ENCODE measurements around the gene CLASRP.

The CLASRP gene

GRCh38 chr19:45023048-45023447 lies 15.8 kb upstream of the CLASRP start:
- DNase-seq, result no peak

DNA sequence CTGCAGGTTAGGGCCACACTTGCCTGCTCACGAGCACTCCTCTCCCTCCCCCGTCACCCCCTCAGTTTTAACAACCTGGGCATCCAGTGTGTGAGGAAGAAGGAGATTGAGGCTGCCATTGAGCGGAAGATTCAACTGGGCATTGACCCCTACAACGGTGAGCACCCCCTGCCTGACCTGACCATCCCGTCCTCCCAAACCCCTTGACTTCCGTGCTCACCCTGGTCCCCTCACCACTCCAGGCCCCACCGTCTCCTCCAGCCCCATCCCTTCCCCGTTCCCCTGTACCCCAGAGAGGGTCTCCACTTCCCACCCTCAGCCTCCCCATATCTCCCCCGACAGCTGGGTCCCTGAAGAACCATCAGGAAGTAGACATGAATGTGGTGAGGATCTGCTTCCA lies 13.6 kb upstream of the CLASRP start:
- DNase-seq, result no peak

DNA sequence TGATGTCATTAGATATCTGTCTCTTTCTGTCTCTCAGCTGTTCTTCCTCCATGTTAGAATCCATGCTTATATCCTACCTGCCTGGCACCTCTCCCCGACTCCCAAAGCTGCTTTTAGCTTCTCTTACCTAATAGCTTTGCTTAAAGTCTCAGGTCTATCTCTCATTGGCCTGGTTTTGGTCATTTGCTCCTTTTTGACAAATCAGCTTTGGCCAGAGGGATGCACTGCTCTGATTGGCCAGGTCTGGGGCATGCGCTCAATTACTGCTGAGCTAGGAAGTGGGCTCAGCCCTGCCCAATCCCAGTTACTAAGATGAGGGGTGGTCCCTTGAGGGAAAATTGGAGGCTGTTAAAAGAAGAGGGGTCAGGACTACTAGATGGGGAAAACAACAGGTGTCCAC lies 11.5 kb upstream of the CLASRP start:
- no peak for DNase-seq

GRCh38 chr19:45030825-45031224 lies 8.0 kb upstream of the CLASRP start:
- no peak for DNase-seq

- DNase-seq, result no peak
These were observed 6.4 kb upstream of the CLASRP start for GRCh38 chr19:45032421-45032820.

- DNase-seq, result no peak
These were observed 3.1 kb upstream of the CLASRP start for GRCh38 chr19:45035755-45036154.

DNA sequence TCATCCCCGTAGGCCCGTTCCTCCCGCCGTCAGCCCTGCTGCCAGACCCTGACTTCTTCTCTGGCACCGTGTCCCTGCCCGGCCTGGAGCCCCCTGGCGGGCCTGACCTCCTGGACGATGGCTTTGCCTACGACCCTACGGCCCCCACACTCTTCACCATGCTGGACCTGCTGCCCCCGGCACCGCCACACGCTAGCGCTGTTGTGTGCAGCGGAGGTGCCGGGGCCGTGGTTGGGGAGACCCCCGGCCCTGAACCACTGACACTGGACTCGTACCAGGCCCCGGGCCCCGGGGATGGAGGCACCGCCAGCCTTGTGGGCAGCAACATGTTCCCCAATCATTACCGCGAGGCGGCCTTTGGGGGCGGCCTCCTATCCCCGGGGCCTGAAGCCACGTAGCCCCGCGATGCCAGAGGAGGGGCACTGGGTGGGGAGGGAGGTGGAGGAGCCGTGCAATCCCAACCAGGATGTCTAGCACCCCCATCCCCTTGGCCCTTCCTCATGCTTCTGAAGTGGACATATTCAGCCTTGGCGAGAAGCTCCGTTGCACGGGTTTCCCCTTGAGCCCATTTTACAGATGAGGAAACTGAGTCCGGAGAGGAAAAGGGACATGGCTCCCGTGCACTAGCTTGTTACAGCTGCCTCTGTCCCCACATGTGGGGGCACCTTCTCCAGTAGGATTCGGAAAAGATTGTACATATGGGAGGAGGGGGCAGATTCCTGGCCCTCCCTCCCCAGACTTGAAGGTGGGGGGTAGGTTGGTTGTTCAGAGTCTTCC lies 1.3 kb upstream of the CLASRP start:
- no peak for DNase-seq

DNA sequence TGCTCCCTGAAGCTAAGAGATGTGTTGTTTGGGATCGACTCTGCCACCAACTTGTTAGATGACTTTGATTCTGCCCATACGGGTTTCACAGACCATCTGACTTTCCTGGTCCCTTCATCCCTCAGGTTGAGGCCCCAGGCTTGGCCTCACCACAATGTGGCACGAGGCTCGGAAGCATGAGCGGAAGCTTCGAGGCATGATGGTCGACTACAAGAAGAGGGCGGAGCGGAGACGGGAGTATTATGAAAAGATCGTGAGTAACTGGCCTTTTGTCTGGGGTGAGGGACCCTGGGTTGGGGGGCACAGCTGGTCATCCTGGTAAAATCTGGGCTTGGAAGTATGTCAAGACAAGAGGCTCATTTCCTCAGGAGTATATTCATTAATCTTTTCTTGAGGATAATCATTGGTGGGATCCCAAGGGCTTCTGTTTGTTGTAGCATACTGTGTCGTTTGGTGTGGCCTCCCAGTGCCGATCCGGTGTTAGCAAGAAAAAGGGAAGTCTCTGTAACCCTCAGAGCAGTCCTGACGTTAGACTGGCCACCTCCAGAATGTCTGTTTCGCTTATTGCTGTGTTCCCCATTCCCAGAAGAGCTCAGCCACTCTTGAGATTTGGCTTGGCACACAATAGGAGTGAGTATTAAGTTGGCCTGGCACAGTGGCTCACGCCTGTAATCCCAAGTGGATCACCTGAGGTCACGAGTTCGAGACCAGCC lies 1.4 kb downstream of the CLASRP start:
- DNase-seq, result no peak

DNA sequence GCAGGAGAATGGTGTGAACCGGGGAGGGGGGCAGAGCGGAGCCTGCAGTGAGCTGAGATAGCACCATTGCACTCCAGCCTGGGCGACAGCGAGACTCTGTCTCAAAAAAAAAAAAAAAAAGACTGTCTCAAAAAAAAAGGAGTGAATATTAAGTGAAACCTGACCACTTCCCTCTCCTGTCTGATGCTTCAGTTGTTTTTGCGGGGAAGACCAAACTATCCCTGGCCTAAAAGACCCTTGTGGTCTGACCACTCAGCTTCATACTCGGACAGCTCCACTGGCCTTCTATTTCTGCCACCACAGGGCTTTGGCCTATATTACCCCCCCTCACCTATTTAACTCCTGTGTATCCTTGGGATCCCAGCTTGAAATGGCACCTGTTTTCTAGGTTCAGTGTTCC lies 2.3 kb downstream of the CLASRP start:
- no peak for DNase-seq

DNA sequence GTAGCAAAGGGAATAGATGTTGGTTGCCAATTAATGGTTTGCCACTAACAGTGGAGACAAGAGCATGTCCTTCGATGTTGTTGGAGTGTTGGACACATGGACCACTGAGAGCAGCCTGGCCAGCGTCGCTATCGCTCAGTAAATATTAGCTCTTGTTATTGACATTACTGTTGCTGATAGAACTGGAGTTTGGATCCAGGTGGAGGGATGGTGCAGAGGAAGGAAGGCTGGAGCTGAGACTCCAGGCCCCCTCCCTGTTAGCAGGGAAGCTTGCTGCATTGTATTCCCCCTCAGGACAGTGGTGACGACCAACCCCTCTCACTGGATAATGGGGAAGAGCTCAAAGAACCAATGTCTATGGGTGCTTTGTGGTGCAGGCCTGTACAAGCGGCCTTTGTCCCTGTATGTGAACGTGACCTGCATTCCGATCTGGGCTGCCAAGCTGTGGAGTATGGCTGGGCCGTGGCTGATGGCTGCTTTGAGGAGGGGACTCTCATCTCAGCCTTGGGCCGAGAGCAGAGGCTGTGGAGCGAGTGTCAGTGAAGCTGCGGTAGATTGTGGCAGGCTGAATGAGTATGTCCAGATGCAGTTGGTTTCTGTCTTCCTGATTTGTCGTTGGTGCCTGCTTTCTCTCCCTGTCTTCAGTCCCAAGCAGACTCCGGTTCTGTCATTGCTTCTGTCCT lies 7.0 kb downstream of the CLASRP start:
- DNase-seq, result no peak

DNA sequence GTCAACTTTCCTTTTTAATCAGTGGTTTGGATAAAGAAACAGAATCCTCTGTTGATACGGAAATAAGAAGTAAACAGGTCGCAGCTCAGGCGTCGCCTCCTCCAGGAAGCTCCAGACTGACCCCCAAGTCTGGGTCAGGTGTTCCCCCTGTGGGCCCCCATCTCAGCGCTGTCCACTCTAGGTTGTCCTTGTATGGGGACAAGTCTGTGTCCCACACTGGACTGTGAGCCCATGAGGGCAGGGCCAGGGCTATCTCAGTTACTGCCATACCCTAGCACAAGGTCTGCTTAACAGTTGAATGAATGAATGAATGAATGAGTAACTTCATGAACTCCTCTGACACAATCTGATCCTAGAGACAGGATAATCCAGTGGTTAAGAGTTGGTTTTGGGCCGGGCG lies 7.5 kb downstream of the CLASRP start:
- DNase-seq, result no peak

DNA sequence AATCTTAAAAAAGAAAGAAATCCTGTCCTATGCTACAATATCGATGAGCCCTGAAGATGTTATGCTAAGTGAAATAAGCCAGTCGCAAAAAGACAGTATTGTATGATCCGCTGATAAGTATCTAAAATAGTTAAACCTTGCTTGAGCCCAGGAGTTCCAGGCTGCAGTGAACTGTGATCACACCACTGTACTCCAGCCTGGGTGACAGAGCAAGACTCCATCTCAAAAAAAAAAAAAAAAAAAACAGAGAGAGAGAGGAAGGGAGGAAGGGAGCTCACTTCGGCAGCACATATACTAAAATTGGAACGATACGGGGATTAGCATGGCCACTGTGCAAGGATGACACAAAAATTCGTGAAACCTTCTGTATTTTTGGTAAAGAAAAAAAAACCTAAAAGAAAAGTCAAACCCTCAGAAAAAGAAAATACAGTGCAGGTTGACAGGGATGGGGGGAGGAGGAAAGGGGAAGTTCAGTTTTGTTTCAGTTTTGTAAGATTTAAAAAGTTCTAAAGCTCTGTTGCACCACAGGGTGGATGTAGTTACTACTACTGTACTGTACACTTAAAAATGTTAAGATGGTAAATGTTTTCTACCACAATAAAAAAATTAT lies 8.4 kb downstream of the CLASRP start:
- no peak for DNase-seq

DNA sequence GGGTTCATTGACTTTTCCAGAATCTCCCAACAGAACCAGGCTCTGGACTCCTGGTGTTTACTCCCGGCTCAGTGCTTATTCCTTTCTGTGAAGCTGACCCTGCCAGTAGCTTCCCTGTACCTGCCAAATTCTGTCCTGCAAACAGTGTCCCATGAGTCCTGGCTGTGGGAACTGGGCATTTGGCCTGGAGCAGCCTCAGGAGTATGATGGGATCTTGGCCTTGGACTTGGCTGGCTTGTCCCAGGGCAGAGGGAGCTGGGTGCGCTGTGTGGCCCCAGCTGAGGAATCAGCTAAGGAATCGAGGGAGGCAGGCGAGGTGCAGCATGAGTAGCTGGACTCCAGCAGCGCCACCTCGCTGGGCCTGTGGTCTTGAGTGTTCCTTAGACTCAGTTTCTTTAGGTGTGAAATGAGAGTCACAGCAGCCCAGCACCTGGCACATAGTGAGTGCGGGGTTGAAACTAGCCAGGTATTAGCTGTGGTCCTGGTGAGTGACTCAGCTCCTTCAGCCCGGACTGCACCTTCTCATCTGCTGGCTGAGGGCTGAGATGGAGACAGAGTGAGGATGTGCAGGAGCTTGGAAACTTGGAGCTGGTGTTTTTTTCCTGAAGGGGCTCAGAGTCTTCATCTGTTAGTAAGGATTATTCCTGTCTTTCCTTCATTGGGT lies 10.4 kb downstream of the CLASRP start:
- no peak for DNase-seq

- no peak for DNase-seq
These were observed 11.2 kb downstream of the CLASRP start for GRCh38 chr19:45050036-45050435.

GRCh38 chr19:45051929-45052579 lies 13.2 kb downstream of the CLASRP start:
- no peak for DNase-seq

GRCh38 chr19:45056831-45057230 lies 18.0 kb downstream of the CLASRP start:
- no peak for DNase-seq

DNA sequence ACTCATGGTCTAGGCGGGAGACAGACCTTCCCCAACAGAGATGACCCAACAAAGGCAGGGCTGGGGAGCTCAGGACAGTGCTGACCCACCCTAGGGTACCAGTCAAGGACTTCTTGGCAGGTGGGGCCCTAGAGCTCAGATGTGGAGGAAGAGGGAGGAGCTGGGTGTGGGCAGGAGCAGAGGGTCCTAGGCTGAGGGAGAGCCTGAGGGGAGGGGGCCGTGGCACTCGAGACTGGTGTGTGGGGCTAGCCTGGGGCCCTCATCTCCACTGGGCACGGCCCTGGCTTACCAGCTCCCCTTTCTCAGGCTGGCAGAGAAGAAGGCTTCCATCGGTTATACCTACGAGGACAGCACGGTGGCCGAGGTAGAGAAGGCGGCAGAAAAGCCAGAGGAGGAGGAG lies 18.6 kb downstream of the CLASRP start:
- no peak for DNase-seq

DNA sequence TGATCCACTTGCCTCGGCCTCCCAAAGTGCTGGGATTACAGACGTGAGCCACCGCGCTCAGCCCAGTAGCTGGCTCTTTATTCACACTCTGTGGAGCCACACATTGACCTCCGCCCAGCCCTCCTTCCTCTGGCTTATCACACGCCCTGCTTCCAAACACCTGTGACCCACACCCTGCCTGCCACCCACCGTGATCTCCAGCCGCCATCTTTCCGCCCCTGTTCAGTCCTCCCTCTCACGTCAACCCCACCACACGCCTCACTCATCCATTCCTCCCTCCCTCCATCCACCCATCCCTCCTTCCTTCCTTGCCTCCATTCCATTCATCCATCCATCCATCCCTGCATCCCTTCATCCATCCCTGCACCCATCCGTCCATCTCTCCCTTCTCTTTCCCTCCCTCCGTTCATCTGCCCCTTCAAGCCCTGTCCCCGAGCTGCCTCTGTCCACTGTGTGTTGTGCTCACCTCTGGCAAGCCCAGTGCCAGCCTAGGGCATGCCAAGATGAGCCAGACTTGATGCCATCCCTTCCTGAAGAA lies 19.8 kb downstream of the CLASRP start:
- DNase-seq, result no peak

DNA sequence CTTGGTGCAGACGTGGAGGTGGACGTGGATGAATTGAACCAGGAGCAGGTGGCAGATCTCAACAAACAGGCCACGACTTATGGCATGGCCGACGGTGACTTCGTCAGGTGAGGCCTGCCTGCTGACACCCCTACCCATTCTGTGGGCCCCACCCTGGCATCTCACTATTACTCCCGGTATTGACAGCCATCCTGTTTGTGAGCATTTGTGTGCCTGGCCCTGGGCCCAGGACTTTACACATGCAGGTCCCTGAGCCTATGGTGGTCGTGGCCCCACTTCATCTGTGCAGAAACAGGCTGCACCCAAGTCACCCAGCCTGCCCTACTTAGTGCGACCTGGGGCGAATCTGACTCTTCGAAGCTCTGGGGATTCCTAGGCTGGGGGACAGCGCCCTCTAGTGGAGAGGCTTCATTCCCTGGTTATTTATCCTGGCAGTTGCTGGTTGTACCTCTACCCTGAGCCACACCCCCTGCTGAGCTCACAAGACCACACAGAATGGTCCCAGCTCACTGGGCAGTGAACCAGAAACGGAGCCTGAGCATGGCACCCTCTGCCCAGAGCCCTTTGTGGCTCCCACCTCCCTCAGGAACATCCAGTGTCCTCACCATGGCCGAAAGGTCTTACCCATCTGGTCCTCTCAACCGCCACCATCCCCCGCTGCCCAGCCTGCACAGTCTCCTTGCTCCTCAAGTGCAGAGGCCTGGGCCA lies 20.6 kb downstream of the CLASRP start:
- DNase-seq, result peak; percentile 84

GRCh38 chr19:45061965-45062364 lies 23.1 kb downstream of the CLASRP start:
- DNase-seq, result no peak

Data from CD4-positive, alpha-beta T cell treated with Interleukin-6 for 4 hours (primary cell).